Measurements from ENCODE around the gene CLSTN2. TPM values are rescaled to one million over a fixed set of nuclear protein-coding genes. Genes with fewer than 3 reads are reported as not detected.

Gene CLSTN2
- total and polyA plus RNA-seq, 2 of the 8 experiments (the other 6 are each of a cell fraction or from before 2014, with no cell fraction given) = 0.39 to 0.52 TPM

- no peak overlapping the region for H3K18ac ChIP-seq (ENCODE audit: extremely low read depth, low read length)
- H3K23me2 ChIP-seq (ENCODE audit: low read depth, low read length) = no peaks in the 10 kb centered on the region
- no peak overlapping the region for H3K4ac ChIP-seq (replicated peaks; ENCODE audit: insufficient read length, low read depth, low read length)
- H2BK5ac ChIP-seq (ENCODE audit: low read depth, low read length) = no peak overlapping the region
- H2BK12ac ChIP-seq (ENCODE audit: low read depth, low read length) = no peak overlapping the region
- no peak overlapping the region for H3K56ac ChIP-seq (replicated peaks; ENCODE audit: insufficient read length, low read depth, low read length)
- no peaks in the 10 kb centered on the region for H3K36me3 ChIP-seq (ENCODE audit: control insufficient read depth in 2 of 4, insufficient read depth in 4 of 4, low read length in 3 of 4)
- no peak overlapping the region for H4K91ac ChIP-seq (replicated peaks; ENCODE audit: insufficient read length, low read length)
- no peaks in the 10 kb centered on the region for H4K20me1 ChIP-seq (replicated peaks in 1 of 2; ENCODE audit: control insufficient read depth in 1 of 2, insufficient read depth in 2 of 2, low read length in 2 of 2)
- no peak overlapping the region for H3K14ac ChIP-seq (ENCODE audit: insufficient read length)
- no peaks in the 10 kb centered on the region for H3K4me1 ChIP-seq (replicated peaks in 1 of 4; ENCODE audit: control insufficient read depth in 3 of 4, insufficient read depth in 4 of 4, low read length in 3 of 4)
- H3K4me3 ChIP-seq (ENCODE audit: extremely low read depth in 1 of 4, insufficient read depth in 2 of 4, low read depth in 3 of 4, low read length in 4 of 4) = no peak overlapping the region
- H3K9me3 ChIP-seq (ENCODE audit: insufficient read depth in 2 of 2, low read depth in 1 of 2, low read length in 1 of 2) = no peaks in the 10 kb centered on the region
- no peak overlapping the region for H3K4me2 ChIP-seq (ENCODE audit: insufficient read depth in 1 of 2, low read depth in 2 of 2, low read length in 2 of 2)
- no peak overlapping the region for H2AFZ ChIP-seq (ENCODE audit: low read length)
- CTCF ChIA-PET (ENCODE audit: partially characterized antibody) = interaction anchor here (0.6 to 1.5 kb wide), 4 partner anchors 9 to 1001 kb away, joined by 3 to 4 read pairs (median 4); no protein-coding TSS in a partner anchor
- H2BK120ac ChIP-seq (replicated peaks; ENCODE audit: low read depth, low read length) = no peak overlapping the region
- no peaks in the 10 kb centered on the region for H3K79me2 ChIP-seq (ENCODE audit: control insufficient read depth in 1 of 2, insufficient read depth in 2 of 2, low read length in 2 of 2)
- FAIRE-seq = no peak
- no peak overlapping the region for H3K9ac ChIP-seq (replicated peaks in 1 of 4; ENCODE audit: extremely low read depth in 1 of 4, low read depth in 3 of 4, low read length in 3 of 4)
- no peak overlapping the region for H3K23ac ChIP-seq (ENCODE audit: insufficient read length)
- TF ChIP-seq SIX5 (IDR thresholded peaks at IDR 0.05; ENCODE audit: low read depth, low read length) (no peak), ZNF274 (IDR thresholded peaks at IDR 0.05; ENCODE audit: borderline replicate concordance, extremely low read depth, low read length) (no peak), CEBPB (IDR thresholded peaks at IDR 0.05; ENCODE audit: low read depth, low read length) (no peak), KDM5A (IDR thresholded peaks at IDR 0.05; ENCODE audit: low read length) (no peak)
- no peaks in the 10 kb centered on the region for H3K27me3 ChIP-seq (replicated peaks in 1 of 4; ENCODE audit: control insufficient read depth in 3 of 4, extremely low read depth in 1 of 4, insufficient read depth in 3 of 4, low read length in 3 of 4)
- H3K27ac ChIP-seq (ENCODE audit: low read depth, low read length) = no peak overlapping the region
- H2BK15ac ChIP-seq (ENCODE audit: low read length) = no peak overlapping the region
- no peak overlapping the region for H4K5ac ChIP-seq (ENCODE audit: insufficient read length, low read depth, low read length)
- no peak overlapping the region for H2BK20ac ChIP-seq (ENCODE audit: low read length)
- WGBS, 2 experiments (ENCODE audit: extremely low coverage in 1 of 2, insufficient coverage in 1 of 2, insufficient read length in 1 of 2, insufficient replicate concordance in 2 of 2, low coverage in 1 of 2, low lambda C conversion rate in 2 of 2, missing lambda C conversion rate in 1 of 2) = 88% methylated on average over 5 of the region's 5 CpGs; no CpG with 5 or more reads in 1 of the 2 experiments
- POLR2A ChIA-PET (ENCODE audit: partially characterized antibody) = no interaction called here
- no peak overlapping the region for H2AK5ac ChIP-seq (ENCODE audit: low read depth, low read length)
- H4K8ac ChIP-seq (ENCODE audit: extremely low read depth, insufficient read depth, low read length) = no peak overlapping the region
- no peaks in the 10 kb centered on the region for H3K79me1 ChIP-seq (ENCODE audit: low read depth, low read length)
- DNase-seq (ENCODE audit: low read depth in 1 of 2, low spot score in 2 of 2) = no peak
Observed at GRCh38 chr3:140013220-140013619, 78.2 kb downstream of the CLSTN2 start.

Measured in H1 (cell line).